Measurements from ENCODE around the gene DGKE.
A peak's percentile ranks its signal among the peaks of the same experiment; 100 is the strongest.

The DGKE gene

DNA sequence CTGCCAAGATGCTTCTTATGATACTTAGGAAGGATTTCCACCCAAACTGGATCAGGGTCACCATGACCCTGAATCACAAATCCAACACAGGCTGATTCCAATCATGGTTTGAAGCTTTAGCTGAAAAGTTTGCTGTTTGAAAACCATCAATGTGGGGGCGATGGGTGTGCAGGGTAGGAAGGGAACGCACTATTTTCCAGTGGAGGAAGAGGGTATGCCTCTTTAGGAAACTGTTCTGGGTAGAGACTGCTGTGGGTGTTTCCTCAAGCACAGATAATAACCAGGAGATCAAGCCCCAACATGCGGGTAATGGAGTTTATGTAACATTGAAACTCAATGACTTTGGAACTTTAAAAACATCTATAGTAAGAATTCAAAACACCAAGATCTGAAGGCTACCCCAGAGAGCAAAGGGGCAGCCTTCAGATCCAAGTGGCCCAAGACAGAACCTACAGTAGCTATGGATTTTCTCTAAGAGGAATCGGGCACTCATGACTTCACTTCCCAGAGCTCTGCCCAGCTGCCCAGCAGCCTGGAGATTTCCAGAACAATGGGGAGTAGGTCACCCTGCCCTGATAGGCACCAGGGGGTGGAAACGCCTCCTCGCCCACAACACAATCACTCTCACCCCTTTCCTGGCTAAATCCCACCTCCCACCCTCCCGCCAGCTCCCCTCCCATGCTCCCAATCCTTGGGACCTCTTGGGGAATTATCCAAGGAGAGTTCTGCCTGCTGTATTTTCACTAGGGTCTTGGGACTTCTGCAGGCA, 57.1 kb downstream of the DGKE start:
- no peak for DNase-seq (ENCODE audit: low read depth)

DNA sequence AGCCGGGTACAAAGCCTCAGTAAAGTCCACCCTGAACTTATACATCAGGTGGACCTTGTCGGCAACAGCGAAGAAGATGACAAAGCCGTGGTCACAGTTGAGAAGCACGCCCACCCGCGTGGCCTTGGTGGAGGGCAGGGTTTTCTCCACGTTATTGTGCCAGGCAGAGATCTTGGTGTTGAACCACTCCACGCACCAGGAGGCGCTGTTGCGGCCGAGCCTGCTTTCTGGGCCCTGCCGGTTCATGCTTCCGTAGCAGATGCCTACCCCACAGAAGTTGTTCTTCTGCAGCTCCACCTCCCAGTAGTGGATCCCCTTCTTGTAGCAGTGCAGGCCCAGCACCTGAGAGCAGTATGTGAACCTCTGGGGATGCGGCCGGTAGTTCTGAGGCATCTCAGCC, 57.8 kb downstream of the DGKE start:
- no peak for DNase-seq (ENCODE audit: low read depth)

DNA sequence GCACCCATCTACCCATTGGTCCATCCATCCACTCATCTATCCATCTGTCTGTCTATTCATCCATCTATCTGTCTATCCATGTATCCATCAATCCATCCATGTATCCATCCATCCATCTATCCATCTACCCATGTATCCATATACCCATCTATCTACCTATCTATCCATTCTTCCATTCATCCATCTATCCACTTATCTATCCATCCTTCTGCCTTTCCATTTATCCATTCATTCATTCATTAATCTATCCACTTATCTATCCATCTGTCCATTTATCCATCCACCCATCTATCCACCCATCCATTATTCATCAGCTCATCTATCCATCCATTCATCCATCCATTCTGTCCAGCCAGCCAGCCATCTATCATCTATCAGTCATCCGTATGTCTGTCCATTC, 58.4 kb downstream of the DGKE start:
- no peak for DNase-seq (ENCODE audit: low read depth)

DNA sequence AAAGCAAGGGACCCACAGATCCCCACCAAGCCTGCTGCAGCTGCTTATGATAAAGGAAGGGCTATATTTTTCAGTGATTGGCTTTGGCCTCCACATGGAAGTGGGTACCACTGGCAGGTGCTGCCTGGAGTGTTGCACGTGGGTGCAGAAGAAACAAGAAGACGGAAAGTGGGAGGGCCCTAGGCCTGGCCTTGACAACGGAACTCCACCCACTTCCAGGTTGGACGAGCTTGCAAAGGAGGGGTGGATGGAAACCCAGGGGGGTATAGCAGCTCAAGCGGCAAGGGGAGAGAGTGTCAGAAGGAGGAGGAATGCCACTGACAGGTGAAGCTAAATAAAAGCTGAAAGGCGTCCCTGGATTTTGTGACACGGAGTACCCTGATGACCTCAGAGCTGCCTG, 59.6 kb downstream of the DGKE start:
- no peak for DNase-seq (ENCODE audit: low read depth)

DNA sequence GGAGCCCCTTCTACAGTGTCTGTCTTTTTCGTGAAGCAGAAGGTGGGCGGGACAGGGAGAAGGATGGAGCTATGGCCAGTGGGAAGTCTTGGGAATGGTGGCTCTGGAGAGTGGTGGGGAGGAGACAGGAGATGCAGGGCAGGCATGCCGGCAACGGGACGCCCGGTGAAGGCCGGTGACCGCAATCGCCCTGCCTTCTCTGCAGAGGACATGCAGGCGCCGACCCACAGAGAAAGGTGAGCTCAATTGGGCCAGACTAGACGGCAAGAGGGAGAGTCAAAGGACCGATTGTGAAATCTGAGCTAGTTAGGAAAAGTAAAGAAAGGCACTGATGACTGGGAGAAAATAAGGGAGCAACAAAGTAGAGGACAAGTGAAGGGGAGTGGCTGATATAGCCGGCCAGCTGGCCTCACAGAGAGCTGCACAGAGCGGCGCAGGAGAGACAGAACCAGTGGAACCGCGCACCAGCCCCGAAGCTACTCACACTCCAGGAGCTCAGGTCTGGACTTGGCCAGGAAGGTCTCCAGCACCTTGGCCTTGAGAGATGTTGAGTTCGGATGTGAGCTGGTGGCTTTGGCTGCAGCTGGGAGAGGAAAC, 61.0 kb downstream of the DGKE start:
- no peak for DNase-seq (ENCODE audit: low read depth)

DNA sequence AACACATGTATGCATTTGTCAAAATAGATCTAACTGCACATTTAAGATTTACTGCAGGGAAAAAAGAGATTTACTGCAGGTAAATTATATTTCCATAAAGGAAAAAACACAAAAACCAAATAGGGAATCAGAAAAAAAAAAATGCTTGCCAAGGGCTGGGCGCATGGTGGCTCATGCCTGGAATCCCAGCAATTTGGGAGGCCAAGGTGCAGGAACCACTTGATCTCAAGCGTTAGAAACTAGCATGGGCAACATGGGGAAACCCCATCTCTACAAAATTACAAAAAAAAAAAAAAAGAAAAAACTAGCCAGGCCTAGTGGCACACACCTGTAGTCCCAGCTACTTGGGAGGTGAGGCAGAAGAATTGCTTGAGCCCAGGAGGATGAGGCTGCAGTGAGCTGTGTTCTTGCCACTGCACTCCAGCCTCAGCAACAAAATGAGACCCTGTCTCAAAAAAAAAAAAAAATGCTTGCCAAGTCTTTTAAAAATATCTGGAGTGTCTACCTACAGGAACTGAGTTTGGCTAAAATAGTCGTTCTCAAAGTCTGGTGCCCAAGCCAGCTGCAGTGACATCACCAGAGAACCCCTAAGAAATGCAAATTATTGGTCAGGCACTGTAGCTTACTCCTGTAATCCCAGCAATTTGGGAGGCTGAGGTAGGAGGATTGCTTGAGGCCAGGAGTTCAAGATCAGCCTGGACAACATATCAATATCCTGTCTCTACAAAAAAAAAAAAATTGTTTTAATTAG, 62.4 kb downstream of the DGKE start:
- DNase-seq (ENCODE audit: low read depth), result no peak

DNA sequence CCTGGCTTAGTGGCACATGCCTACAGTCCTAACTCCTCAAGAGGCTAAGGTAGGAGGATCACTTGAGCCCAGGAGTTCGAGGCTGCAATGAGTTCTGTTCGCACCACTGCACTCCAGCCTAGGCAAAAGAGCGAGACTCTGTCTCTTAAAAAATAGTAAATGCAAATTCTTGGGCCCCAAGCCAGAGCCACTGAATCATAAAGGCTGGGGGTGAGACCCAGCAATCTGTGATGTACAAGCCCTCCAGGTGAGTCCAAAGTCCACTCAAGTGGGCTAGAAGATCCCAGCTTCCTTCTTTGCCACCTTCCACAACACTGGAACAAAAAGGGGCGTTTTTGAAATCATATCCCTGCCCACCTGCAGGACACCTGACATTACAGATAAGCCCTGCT, 63.0 kb downstream of the DGKE start:
- DNase-seq (ENCODE audit: low read depth), result no peak

DNA sequence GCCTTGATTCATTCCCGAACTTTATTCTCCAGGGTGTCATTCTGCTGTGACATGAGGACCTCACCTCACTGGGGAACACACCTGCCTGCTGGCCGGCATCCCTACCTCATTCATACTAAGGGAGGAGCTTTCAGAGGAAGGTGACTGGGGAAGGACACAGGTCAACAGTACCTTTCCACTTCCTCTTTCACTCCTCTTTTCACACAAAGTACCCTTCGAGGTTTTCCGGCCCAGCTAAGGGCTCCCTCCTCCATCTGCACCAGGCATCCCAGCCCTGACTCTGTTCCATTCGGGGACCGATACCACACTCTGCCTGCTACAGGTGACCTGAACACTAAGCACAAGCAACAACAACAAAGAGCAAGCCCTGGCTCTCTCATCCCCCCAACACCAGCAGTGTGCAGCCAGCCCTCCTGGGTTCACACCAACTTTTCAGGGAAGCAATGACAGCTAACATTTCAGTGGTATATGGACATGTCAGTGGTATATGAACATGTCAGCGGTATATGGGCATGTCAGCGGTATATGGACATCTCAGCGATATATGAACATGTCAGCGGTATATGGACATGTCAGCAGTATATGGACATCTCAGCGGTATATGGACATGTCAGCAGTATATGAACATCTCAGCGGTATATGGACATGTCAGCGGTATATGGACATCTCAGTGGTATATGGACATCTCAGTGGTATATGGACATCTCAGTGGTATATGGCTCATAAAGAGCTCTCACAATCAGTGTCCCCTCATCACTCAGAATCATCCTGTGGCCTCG, 63.9 kb downstream of the DGKE start:
- no peak for DNase-seq (ENCODE audit: low read depth)

DNA sequence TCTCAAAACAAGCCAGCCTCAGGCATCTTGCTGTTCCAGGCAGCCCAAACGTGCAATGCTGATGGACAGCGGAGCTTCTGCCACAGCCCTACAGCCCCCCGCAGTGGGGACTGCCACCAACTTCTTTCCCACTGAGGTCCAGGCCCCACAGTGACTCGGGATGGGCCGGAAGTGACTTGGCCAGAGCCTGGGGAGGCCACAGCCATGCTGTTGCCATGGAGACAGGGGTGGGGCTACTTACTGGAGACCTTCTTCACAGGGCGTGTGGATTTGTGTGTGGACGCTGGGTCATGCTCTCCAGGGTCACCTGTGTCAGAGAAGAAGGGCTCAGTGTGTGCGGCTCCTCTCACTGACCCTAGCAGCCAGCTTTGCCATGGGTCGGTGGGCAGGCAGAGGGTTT, 64.9 kb downstream of the DGKE start:
- no peak for DNase-seq (ENCODE audit: low read depth)

DNA sequence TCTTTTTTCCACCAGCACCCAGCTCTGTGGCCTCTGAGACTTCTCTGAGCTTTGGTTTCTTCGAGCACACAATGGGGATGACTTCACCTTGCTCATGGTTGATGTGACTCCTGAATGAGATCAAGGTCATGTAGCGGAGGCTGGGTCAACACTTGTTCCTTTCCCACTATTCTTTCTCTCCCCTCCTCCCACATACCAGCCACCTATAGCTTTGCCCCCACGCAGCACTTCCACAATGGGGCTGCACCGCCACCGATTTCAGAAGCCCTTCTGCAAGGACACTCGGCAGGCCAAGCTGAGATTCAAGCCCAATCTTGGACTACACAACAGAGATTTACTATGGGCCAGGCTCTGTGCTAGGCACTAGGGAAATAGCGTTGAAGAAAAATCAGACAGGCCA, 65.5 kb downstream of the DGKE start:
- DNase-seq (ENCODE audit: low read depth), result no peak

DNA sequence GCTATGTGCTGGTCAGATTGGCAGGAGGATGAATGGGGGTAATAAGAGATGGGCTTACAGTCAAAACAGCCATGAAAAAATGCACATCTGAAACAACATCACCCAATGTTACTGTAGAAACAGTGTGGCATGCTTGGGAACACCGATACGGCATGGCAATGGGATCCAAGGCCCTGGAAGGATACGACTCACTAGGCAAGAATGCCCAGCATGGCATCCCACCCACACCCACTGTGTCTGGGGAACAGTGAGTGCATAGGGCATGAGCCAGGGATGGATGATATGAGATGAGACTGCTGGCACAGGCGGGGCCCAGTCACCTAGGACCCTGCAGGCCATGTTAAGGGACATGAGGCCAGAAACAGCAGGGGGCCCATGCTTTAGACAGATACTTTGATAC, 68.4 kb downstream of the DGKE start:
- DNase-seq (ENCODE audit: low read depth), result no peak

DNA sequence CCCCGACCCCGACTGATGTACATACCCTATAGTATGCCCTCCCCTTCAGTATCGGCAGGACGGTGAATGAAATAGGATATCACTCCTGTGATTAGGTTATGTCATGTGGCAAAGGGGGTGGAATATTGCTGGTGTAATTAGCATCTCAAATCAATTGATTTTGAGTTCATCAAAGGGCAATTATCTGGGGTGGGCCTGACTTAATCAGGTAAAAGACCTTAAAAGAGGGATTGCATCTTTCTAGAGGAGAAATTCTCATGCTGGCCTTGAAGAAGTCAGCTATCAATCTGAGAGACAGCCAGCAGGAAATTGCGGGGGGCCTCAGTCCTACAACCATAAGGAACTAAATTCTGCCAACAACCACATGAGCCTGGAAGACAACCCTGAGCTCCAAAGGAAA, 69.6 kb downstream of the DGKE start:
- DNase-seq (ENCODE audit: low read depth), result no peak

DNA sequence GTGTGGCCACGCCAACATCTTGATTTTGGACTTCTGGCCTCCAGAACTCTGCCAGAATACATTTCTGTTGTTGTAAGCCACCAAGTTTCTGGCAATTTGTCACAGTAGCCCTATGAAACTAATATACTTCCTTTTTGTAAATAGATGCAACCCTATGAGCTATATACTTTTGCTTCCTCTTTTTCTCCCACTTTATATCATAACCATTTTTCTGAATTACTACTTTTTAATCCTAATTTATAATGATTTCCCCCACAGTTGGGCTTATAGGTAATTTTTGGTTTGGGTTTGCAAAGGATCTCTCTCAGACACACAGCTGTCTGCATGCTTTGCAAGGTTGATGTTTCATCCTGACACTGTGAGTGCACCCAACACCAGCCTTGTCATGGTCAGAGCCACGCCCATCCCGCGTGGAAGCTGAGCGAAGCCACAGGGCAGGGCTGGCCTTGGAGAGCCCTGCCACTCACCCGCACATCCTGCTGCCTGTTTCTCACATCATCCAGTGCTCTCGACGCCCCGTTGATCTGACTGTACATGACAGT, 74.1 kb downstream of the DGKE start:
- no peak for DNase-seq (ENCODE audit: low read depth)

DNA sequence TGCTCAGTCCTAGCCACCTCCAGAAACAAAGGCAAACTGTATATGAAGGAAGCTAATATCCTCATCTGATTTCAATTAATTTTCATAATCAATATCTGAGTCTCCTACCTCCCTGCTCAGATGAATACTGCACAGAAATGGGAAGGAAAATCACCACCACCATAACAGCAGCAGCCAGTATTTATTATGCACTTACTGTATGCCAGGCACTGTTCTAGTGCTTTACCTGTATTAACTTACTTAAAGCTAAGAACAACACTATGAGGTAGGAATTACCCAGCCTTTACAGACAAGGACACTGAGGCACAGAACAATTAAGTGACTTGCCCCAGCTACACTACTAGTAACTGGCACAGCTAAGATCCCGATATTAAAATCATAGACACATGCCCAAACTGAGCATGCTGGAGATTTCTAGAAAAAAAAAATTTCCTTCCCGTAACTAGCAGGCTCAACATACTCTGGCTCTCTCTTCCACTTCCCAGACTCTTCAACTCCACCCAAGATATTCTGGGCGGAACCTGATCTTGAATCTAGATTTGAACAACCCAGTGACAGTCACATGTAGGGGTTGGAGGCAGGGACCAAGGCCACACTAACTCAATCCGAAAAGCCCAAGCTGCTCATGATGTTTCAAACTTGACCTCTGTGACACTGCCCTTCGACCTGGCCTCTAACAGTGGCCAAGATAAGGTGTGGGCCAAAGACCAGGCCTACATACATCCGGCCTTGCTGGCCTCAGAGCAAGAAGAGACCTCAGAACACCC, 76.0 kb downstream of the DGKE start:
- no peak for DNase-seq (ENCODE audit: low read depth)

DNA sequence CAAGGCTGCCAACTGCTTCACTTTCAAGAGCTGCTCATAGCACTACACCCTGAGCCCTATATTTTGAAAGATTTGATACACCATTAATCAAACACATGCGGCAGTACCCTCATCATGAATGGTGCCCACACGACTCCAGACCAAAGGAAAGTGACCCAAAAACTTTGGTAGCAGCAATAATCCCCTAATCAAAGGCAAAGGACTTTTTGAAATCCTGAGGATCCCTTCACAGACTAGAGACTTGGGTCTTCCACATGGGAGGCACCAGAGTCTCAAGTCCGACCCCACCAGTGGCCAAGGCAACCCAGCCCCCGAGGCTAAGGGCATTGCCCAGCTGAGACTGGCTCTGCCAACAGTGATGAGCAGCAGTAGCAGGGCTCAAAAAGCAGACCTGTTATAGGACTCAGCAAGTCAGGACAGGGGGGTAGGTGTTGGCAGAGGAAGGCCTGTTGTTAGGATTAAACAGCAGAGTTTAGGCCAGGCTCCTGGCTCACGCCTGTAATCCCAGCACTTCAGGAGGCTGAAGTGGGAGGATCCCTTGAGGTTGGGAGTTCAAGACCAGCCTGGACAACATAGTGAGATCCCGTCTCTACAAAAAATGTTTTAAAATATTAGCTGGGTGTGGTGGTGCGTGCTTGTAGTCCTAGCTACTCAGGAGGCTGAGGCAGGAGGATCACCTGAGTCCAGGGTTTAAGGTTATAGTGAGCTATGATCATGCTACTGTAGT, 76.7 kb downstream of the DGKE start:
- DNase-seq (ENCODE audit: low read depth), result no peak

DNA sequence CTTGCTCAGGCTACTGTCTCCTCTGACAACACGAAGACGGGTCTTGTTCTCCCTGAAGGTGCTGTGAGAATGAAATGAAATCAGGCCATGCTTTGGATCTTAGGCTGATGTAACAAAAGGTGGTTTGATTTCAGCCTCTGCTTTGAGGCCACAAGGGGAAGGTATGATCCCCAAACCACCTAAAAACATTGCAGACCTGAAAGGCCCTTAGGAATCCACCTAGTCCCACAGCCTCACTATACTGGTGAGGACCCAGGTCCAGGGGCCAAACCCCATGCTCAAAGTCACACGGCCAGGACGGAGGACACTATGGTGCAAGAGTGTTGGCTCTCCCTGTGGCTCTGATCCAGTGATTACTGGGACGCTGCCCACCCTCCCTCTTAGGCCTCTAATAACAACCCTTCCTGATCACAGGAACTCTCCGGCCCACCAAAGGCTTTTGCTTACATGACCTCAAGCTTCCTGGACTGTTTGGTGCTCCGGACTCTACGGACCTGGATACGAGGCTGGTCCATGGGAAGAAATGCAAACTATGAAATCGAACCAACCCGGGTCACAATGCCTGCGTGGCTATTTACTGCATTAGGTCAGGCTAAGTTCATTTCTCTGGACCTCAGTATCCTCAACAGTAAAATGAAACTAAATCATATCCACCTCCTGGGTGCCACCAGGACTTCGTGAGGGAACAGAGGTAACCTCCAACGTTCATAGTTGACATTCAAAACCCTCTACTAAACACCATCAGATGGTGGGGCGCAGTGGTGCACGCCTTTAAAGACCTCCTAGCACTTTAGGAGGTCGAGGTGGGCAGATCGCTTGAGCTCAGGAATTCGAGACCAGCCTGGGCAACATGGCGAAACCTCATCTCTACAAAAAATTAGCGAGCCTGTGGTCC, 78.4 kb downstream of the DGKE start:
- no peak for DNase-seq (ENCODE audit: low read depth)

DNA sequence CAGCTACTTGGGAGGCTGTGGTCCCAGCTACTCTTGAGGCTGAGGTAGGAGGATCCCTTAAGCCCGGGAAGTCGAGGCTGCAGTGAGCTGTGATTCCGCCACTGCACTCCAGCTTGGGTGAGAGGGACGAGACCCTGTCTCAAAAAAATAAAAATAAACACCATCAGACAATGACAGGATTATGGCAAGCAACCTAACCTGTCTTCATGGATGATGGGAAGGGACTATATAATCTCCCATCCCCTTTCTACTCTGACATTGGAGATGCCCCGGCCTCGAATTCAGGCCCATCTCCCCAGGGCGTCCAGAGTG, 79.0 kb downstream of the DGKE start:
- no peak for DNase-seq (ENCODE audit: low read depth)

DNA sequence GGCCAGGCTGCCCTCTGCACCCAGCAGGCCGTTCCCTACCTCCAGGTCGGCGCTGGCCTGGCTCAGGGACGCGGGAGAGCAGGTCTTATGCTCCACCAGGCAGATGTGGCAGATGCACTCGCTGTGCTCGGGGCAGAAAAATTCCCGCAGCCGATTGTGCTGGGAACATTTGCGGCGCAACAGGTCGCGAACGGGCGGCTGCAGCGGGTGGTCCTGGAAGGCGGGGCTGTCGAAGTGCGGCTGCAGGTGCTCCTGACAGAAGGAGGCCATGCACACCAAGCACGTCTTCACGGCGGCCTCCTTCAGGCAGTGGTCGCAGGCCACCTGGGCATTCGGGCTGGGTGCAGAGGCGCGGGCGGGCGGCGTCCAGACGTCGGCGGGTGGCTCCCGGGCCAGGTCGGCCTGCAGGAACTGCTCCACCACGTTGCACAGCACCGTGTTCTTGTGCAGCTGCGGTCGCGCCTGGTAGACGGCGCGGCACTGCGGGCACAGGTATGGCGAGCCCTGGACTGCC, 79.5 kb downstream of the DGKE start:
- DNase-seq (ENCODE audit: low read depth), result peak; percentile 26

DNA sequence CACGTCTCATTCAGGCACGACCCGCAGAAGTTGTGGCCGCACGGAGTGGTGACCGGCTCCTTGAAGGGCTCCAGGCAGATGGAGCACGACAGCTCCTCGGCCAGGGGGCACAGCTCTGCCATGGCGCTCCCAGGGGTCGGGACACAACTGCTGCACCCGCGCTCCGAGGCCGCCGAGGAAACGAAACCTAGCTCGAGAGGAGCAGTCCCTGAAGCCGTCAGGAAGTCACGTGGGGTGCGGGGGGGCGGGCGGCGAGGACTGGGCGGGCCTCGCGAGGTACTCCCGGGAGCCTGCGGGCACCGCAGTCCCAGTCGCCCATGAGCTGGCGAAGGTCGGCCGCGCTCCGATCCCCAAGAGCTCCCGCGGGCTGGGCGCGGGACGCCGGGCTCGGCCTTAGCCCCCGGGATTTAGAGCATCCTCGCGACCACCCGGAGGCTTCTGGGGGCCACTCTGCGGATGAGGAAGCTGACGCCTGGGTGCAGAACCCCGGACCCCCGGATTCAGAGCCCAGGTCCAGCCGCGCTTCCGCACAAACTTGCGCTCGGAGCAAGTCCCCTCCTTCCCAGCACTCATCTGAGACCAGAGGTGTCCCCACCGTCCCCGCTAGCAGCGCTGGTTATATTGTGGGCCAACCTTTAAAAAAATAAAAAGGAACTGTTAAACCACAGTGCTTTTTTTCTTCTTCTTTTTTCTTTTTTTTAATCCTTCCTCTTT, 80.1 kb downstream of the DGKE start, which contains the start of gene TRIM25:
TSS of gene TRIM25 (minus strand) at position 183 of the 714 bp plus-strand sequence. CDS start at position 122, 61 bp downstream.
- DNase-seq (ENCODE audit: low read depth), result peak; percentile 85
